Mesendoderm (in vitro differentiated cells): ENCODE data around the gene ATL1.
A peak's percentile ranks its signal among the peaks of the same experiment; 100 is the strongest.
"Not testable (repeated sequence)": the region's sequence is repeated elsewhere in the genome, so short reads cannot be mapped to it uniquely, and the experiment has no call there.

Source experiments
- DNase-seq: peaks from one replicate; pipeline ENCODE4 v3.0.0; 2013
- H2AK5ac ChIP-seq: 2 replicates; pipeline ENCODE4 v1.6.1; 2013; ENCODE audit warnings: low read length, inconsistent platforms
- H2BK120ac ChIP-seq: 2 replicates; pipeline ENCODE4 v1.6.1; 2013; ENCODE audit warnings: low read depth, mild to moderate bottlenecking, low read length, moderate library complexity, mixed read lengths
- H2BK15ac ChIP-seq: replicated peaks from 2 replicates; pipeline ENCODE4 v1.6.1; 2013; ENCODE audit warnings: low read depth, mild to moderate bottlenecking, moderate library complexity
- H2BK5ac ChIP-seq: 2 replicates; pipeline ENCODE4 v1.6.1; 2013; ENCODE audit warnings: low read length, inconsistent platforms
- H3K18ac ChIP-seq: 2 replicates; pipeline ENCODE4 v1.6.1; 2013; ENCODE audit warnings: mild to moderate bottlenecking, low read length, mixed read lengths
- H3K23ac ChIP-seq: one replicate; pipeline ENCODE4 v1.6.1; 2013; ENCODE audit warnings: low read length
- H3K27ac ChIP-seq: 2 replicates; pipeline ENCODE4 v1.5.1; 2013; ENCODE audit warnings: low read depth, mild to moderate bottlenecking, inconsistent platforms, low read length, moderate library complexity
- H3K27me3 ChIP-seq: 2 replicates; pipeline ENCODE4 v1.6.1; 2013; ENCODE audit warnings: low read length, control low read depth, mild to moderate bottlenecking, inconsistent platforms; ENCODE audit not compliant: insufficient read depth, poor library complexity
- H3K36me3 ChIP-seq: 2 replicates; pipeline ENCODE4 v1.6.1; 2013; ENCODE audit warnings: low read length, inconsistent platforms; ENCODE audit not compliant: control insufficient read depth, insufficient read depth
- H3K4ac ChIP-seq: one replicate; pipeline ENCODE4 v1.6.1; 2013; ENCODE audit warnings: low read depth, mild to moderate bottlenecking, low read length, moderate library complexity
- H3K4me1 ChIP-seq: 2 replicates; pipeline ENCODE4 v1.6.1; 2013; ENCODE audit warnings: low read depth, low read length, inconsistent platforms; ENCODE audit not compliant: control insufficient read depth
- H3K4me2 ChIP-seq: 2 replicates; pipeline ENCODE4 v1.6.1; 2013; ENCODE audit warnings: low read length
- H3K4me3 ChIP-seq: 2 replicates; pipeline ENCODE4 v1.5.1; 2013; ENCODE audit warnings: mild to moderate bottlenecking, low read length
- H3K56ac ChIP-seq: one replicate; pipeline ENCODE4 v1.6.1; 2013; ENCODE audit warnings: low read length
- H3K79me1 ChIP-seq: 2 replicates; pipeline ENCODE4 v1.6.1; 2013; ENCODE audit warnings: low read length, inconsistent platforms
- H3K79me2 ChIP-seq: 2 replicates; pipeline ENCODE4 v1.6.1; 2013; ENCODE audit warnings: mild to moderate bottlenecking, low read length; ENCODE audit not compliant: control insufficient read depth, insufficient read depth
- H3K9ac ChIP-seq: 2 replicates; pipeline ENCODE4 v1.6.1; 2013; ENCODE audit warnings: low read length, inconsistent platforms
- H4K5ac ChIP-seq: one replicate; pipeline ENCODE4 v1.6.1; 2013; ENCODE audit warnings: low read length
- H4K8ac ChIP-seq: one replicate; pipeline ENCODE4 v1.6.1; 2013; ENCODE audit warnings: low read depth, mild to moderate bottlenecking, control low read depth, low read length, moderate library complexity
- WGBS: extraction: QIAGEN DNeasy Blood & Tissue Kit; methylation state at CpG from one replicate; pipeline ENCODE4 v1.1.7; 2013; ENCODE audit warnings: low lambda C conversion rate, missing lambda C conversion rate; ENCODE audit not compliant: insufficient coverage; ENCODE audit errors: extremely low coverage; 5-methylcytosine and 5-hydroxymethylcytosine counted together

ATL1 gene

DNA sequence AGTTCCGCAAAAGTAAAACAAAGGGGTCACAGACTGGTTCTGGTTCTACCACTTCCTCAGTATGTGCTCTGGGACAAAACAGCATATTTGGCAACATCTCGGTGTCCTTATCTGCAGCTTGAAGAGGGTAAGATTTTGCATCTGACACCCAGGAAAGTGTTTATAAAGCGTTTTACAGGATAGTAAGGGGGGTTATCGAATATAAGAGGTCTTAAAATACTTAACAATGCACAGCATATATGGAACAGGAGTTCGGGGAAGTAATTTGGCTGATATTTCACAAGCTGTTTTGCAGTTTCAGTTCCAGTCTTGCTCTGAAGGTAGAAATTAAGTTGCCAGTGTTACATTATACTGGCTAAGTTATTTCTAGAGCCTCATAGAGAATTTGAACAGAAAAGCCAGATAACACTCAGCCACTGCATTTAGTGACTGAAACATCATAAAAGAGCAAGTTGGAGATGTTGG, 26.7 kb upstream of the ATL1 start:
- Histone ChIP-seq H3K18ac (no peak overlapping the region), H3K36me3 (no peaks in the 10 kb centered on the region), H3K9ac (peak overlapping the region; percentile 96), H4K8ac (no peak overlapping the region), H3K23ac (no peak overlapping the region), H2BK15ac (no peak overlapping the region), H3K27ac (no peak overlapping the region), H3K27me3 (no peaks in the 10 kb centered on the region), H2BK5ac (no peak overlapping the region), H4K5ac (no peak overlapping the region), H3K79me1 (peaks cover 6% of the 10 kb centered on the region), H2BK120ac (no peak overlapping the region), H3K79me2 (peaks cover 29% of the 10 kb centered on the region), H3K4me2 (peak overlapping the region; percentile 100), H3K56ac (peak overlapping the region; percentile 99), H3K4ac (no peak overlapping the region), H2AK5ac (no peak overlapping the region), H3K4me3 (no peak overlapping the region), H3K4me1 (peaks cover 6% of the 10 kb centered on the region)
- DNase-seq, result no peak
- no CpG with 5 or more reads among the region's 5 CpGs for WGBS

DNA sequence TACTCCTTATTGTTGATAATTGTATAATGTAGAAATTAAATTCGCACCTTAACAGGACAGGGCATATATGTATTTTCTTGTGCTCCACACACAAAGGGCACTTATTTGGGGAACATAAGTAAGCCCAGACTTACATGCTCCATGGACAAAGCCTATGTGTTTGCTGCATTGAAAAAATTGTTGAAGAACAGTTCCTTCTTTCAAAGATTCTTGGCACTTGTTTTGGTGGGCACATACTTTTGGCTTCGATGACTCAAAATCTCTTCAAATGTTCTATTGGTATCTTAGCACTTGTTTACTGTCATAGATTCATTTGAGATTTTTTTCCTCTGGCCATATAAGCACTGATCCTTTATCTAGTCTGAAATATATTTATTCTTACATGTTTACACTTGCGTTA, 26.1 kb upstream of the ATL1 start:
- no peak overlapping the region for H2AK5ac ChIP-seq
- DNase-seq, result no peak
- no peak overlapping the region for H2BK15ac ChIP-seq
- H3K27me3 ChIP-seq, result no peaks in the 10 kb centered on the region
- H4K8ac ChIP-seq, result no peak overlapping the region
- H4K5ac ChIP-seq, result no peak overlapping the region
- peaks cover 26% of the 10 kb centered on the region for H3K79me2 ChIP-seq
- H3K79me1 ChIP-seq, result peaks cover 6% of the 10 kb centered on the region
- no peak overlapping the region for H3K4me2 ChIP-seq
- no peak overlapping the region for H3K4ac ChIP-seq
- H3K4me3 ChIP-seq, result no peak overlapping the region
- WGBS, result no CpG with 5 or more reads among the region's 3 CpGs
- no peak overlapping the region for H2BK5ac ChIP-seq
- H3K23ac ChIP-seq, result no peak overlapping the region
- peaks cover 6% of the 10 kb centered on the region for H3K4me1 ChIP-seq
- no peak overlapping the region for H3K9ac ChIP-seq
- H3K36me3 ChIP-seq, result no peaks in the 10 kb centered on the region
- no peak overlapping the region for H2BK120ac ChIP-seq
- H3K18ac ChIP-seq, result no peak overlapping the region
- no peak overlapping the region for H3K27ac ChIP-seq
- no peak overlapping the region for H3K56ac ChIP-seq

GRCh38 chr14:50534416-50534815, 25.5 kb upstream of the ATL1 start:
- no peaks in the 10 kb centered on the region for H3K27me3 ChIP-seq
- no peak overlapping the region for H3K4ac ChIP-seq
- DNase-seq, result no peak
- no peak overlapping the region for H2AK5ac ChIP-seq
- H3K18ac ChIP-seq, result no peak overlapping the region
- H3K56ac ChIP-seq, result no peak overlapping the region
- no peak overlapping the region for H2BK15ac ChIP-seq
- peaks cover 6% of the 10 kb centered on the region for H3K4me1 ChIP-seq
- peaks cover 21% of the 10 kb centered on the region for H3K79me2 ChIP-seq
- no peak overlapping the region for H4K8ac ChIP-seq
- no peak overlapping the region for H2BK120ac ChIP-seq
- no peaks in the 10 kb centered on the region for H3K36me3 ChIP-seq
- no peak overlapping the region for H2BK5ac ChIP-seq
- H3K4me2 ChIP-seq, result no peak overlapping the region
- no peak overlapping the region for H3K27ac ChIP-seq
- H3K9ac ChIP-seq, result no peak overlapping the region
- WGBS, result no CpG with 5 or more reads among the region's 3 CpGs
- H4K5ac ChIP-seq, result no peak overlapping the region
- peaks cover 5% of the 10 kb centered on the region for H3K79me1 ChIP-seq
- no peak overlapping the region for H3K4me3 ChIP-seq
- H3K23ac ChIP-seq, result no peak overlapping the region

- no CpG with 5 or more reads among the region's 1 CpG for whole genome bisulfite sequencing
Measured at GRCh38 chr14:50534997-50535396, 24.9 kb upstream of the ATL1 start.

GRCh38 chr14:50538034-50538433, 21.9 kb upstream of the ATL1 start:
- H3K9ac ChIP-seq, H2BK5ac ChIP-seq, DNase-seq, H3K4me3 ChIP-seq, H4K5ac ChIP-seq, H3K27me3 ChIP-seq, H3K4ac ChIP-seq, H2BK15ac ChIP-seq, H3K4me1 ChIP-seq, H2BK120ac ChIP-seq, H3K18ac ChIP-seq, H4K8ac ChIP-seq, H3K23ac ChIP-seq, H3K27ac ChIP-seq, H2AK5ac ChIP-seq, H3K79me2 ChIP-seq, H3K36me3 ChIP-seq, H3K4me2 ChIP-seq, H3K79me1 ChIP-seq, H3K56ac ChIP-seq: not testable (repeated sequence)
- no CpG with 5 or more reads among the region's 4 CpGs for WGBS

More at GRCh38 chr14:50534997-50535396, 24.9 kb upstream of the ATL1 start:
- Histone ChIP-seq H3K27ac (no peak overlapping the region), H3K27me3 (no peaks in the 10 kb centered on the region), H3K36me3 (no peaks in the 10 kb centered on the region), H3K4ac (no peak overlapping the region), H3K4me2 (no peak overlapping the region), H2BK5ac (no peak overlapping the region), H4K8ac (no peak overlapping the region), H3K79me1 (peaks cover under 1% of the 10 kb centered on the region), H3K4me1 (peaks cover 3% of the 10 kb centered on the region), H3K9ac (no peak overlapping the region), H3K18ac (no peak overlapping the region), H2BK15ac (no peak overlapping the region), H3K56ac (no peak overlapping the region), H4K5ac (no peak overlapping the region), H2AK5ac (no peak overlapping the region), H3K79me2 (peaks cover 16% of the 10 kb centered on the region), H3K4me3 (no peak overlapping the region), H3K23ac (no peak overlapping the region), H2BK120ac (no peak overlapping the region)
- no peak for DNase-seq

GRCh38 chr14:50539051-50539450, 20.9 kb upstream of the ATL1 start:
- H3K18ac ChIP-seq, result no peak overlapping the region
- no peak overlapping the region for H2BK5ac ChIP-seq
- no peak overlapping the region for H4K5ac ChIP-seq
- no peak overlapping the region for H3K4me3 ChIP-seq
- H3K36me3 ChIP-seq, result no peaks in the 10 kb centered on the region
- H3K27me3 ChIP-seq, result no peaks in the 10 kb centered on the region
- H4K8ac ChIP-seq, result no peak overlapping the region
- H3K9ac ChIP-seq, result no peak overlapping the region
- no peak overlapping the region for H3K4me2 ChIP-seq
- H3K23ac ChIP-seq, result no peak overlapping the region
- H3K27ac ChIP-seq, result no peak overlapping the region
- no peak overlapping the region for H2BK15ac ChIP-seq
- peaks cover 2% of the 10 kb centered on the region for H3K4me1 ChIP-seq
- no peak overlapping the region for H3K4ac ChIP-seq
- no peaks in the 10 kb centered on the region for H3K79me2 ChIP-seq
- H2BK120ac ChIP-seq, result no peak overlapping the region
- H3K56ac ChIP-seq, result no peak overlapping the region
- DNase-seq, result no peak
- no peaks in the 10 kb centered on the region for H3K79me1 ChIP-seq
- H2AK5ac ChIP-seq, result no peak overlapping the region
